Nucleus accumbens (tissue), 56 donors: Measurements from ENCODE around the gene LCN10.
"Not testable (repeated sequence)": the region's sequence is repeated elsewhere in the genome, so short reads cannot be mapped to it uniquely, and the experiment has no call there.

ENCODE experiments used
- DNase-seq, 56 donors: peaks; one replicate each; lab custom pipeline; 2025; lab: John Stamatoyannopoulos, UW

The LCN10 gene

DNA sequence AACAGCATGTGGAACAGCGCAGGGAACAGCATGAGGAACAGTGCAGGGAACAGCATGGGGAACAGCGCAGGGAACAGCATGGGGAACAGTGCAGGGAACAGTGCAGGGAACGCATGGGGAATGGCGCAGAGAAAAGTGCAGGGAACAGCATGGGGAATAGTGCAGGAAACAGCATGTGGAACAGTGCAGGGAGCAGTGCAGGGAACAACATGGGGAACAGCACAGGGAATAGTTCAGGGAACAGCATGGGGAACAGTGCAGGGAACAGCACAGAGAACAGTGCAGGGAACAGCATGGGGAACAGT, 13.3 kb upstream of the LCN10 start:
- DNase-seq: no peak

DNA sequence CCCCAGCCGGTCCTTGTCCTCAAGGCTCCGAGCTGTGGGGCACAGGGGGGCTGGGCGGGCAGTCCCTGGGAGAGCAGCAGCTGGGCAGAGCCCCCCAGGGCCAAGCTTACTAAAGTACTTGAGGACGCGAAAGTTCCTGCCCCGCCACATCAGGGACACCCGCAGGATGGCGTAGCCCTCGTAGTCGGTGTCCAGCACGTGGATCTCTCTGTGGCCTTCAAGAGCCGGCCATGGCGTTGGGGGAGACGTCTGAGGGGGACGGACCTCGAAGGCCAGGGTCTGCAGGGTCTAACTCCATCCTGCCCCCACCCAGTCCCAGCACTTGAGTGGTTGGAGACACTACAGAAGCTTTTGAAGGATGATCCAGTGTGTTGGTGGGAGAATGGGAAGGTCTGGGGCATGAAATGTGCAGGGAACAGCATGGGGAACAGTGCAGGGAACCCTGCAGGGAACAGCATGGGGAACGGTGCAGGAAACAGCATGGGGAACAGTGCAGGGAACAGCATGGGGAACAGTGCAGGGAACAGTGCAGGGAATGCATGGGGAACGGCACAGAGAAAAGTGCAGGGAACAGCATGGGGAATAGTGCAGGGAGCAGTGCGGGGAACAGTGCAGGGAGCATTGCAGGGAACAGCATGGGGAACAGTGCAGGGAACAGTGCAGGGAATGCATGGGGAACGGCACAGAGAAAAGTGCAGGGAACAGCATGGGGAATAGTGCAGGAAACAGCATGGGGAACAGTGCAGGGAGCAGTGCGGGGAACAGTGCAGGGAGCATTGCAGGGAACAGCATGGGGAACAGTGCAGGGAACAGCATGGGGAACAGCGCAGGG, 12.8 kb upstream of the LCN10 start:
- DNase-seq: not testable (repeated sequence)

DNA sequence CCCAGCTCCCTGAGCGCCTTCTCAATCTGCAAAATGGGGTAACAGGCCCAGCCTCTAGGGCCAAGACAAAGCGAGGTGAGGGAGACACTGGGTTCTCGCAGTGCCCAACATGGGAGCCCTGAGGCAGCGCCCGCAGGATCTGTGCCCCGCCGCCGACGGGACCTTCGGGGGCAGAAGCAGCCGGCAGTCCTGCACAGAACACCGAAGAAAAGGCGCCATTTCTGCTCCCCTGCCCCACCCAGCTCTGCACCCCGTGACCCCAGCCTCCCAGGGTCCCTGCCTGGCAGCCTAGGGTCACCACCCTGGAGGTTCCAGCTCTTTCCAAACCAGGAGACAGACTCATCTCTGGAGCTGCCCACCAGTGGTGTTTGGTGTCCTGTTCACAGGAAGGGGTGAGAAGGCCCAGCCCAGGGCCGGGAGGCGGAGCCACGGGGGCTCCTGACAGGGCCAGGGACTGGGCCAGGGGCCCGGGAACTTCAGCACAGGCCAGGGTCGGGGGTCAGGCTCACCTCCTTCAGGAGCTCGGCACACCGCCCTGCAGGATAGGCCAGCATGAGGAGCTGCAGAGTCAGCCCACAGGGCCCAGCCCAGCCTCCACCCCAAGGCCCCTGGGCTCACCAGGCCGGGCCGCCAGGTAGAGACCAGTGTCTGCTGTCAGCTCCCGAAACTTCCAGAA, 12.0 kb upstream of the LCN10 start:
- no peak for DNase-seq

DNA sequence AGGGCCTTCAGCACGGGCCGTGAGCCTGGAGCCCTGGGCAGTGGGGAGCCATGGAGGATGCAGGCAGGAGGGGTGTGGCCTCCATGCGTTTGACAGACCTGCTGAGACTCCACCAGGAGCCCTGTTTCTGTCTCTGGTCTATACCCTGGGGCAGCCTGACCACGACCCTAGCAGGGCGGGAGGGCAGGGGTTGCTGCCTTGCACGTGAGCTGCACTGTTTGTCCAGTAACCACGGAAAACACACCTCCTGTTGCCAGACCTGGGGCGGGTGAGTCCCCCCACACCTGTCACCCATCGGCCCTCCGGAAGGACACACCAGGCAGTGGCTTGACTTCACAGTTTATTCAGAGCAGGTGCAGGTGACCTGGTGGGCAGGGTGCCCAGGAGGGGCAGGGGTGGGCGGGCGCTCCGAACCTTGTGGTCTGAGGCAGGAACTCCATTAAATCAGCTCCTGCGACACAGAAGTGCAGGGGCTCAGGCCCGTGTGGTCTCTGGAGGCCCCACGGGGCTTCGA, 11.4 kb upstream of the LCN10 start:
- DNase-seq: no peak

DNA sequence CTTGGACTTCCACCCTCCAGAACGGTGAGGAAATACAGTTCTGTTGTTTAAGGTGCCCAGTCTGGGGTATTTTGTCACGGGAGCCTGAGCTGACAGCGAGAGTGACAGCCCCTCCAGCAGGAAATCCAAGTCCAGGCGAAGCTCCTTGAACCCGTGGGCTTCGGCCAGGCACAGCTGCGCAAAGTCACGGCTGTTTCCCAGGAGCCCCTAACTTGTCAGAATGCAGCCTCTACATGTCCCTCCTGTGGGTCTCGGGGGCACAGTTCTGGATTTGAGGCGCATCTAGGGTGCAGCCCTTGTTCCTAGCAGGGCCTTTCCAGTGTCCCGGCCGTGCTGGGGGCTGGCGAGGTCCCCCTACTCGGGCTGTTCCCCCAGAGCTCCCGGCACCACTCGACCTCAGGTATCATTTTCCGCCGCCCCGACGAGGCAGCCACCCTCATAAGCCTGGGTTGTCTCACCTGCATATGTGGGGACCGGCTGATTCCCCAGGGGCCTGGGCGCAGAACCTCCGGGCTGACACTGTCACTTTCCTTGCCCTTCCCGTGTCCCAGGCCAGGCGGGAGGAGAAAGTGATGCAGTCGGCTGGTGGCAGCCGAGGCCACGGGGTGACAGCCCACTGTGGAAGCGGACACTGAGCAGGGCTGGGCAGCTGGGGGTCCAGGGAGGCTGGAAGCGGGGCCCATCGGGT, 10.8 kb upstream of the LCN10 start:
- no peak for DNase-seq

DNA sequence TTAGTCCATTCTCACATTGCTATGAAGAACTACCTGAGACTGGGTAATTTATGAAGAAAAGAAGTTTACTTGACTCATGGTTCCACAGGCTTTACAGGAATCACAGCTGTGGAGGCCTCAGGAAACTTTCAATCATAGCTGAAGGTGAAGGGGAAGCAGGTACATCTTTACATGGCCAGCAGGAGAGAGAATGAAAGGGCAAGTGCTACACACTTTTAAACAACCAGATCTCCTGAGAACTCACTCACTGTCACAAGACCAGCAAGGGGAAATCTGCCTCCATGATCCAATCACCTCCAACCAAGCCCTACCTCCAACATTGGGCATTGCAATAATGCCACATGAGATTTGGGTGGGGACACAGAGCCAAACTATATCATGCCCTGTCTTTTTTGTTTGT, 9.1 kb upstream of the LCN10 start:
- DNase-seq: no peak

DNA sequence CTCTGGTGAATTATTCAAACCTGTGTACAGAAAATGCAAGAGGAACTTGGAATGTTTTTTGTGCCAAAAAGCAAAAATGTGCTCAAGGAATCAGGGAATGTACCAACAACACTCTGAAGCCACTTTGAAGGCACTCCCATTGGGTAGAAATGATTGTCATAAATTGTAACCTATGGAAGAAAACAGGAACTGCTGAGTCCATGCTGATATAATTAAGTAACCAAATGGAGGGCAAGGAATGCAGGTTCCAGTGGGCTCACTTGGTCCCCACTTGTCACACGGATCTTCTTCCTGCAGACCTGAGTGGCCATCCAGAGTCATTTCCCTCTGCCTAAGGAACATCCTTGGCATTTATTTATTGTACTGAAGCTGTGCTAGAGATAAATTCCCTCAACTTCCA, 8.5 kb upstream of the LCN10 start:
- no peak for DNase-seq

DNA sequence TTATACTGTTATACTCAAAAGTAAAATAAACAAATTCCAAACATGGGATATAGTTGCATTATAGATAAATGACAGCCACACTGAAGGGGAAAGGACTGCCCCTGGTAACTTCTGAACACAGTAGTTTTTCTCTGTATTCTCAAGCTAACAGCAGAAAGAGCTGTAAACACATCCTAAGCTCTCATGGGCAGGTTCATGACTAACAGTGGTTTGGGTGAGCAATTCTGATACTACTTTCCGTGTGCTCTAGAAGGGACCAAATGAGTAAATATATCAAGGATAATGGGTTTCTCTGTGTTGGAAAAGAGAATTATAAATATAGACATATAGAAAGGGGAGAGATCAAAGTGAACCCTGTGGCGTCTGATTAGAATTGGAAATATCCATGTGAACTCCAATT, 7.8 kb upstream of the LCN10 start:
- DNase-seq: no peak

DNA sequence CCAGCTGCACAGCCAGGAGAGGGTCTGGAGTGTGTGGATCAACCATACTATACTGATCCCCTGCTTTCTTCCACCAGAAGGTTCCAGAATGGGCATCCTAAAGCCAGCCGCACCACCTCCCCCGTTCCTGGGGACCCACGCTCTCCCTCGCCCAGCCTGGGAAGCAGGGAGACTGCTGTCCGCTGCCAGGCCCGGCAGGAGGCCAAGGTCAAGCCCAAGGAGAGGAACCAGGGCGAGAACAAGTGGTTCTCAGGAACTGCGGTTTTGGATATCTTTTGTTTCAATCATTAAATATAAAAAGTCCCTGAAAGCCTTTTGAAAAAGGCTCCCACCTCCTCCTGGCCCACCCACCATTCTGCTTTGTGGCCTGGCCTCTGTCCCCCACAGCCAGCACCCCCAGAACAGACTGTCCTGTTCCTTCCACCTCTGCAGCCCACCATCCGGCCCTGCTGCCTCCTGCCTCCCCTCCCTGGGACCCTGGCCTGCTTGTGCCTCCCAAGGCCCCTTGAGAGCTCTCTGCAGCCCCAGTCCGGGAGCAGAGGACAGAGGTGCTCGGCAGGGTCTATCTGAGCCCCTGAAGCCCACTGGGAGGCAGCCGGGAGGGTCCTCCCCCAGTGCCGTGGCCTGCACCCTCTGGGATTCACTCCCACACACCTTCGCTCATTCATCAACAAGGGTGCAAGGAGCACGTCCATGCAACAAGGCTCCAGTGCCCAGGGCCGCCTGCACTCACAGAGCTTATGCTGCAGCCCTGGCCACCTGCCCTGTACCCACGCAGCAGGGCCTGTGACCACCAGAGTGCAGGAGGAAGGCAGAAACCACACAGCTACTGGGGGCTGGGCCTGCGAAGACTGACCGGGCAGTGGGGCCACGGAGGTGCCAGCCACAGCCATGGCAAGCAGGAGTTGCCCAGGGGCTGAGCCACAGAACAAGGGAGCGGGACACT, 6.2 kb upstream of the LCN10 start:
- DNase-seq: peak in 2 of 56 donors; percentile 31 to 32

DNA sequence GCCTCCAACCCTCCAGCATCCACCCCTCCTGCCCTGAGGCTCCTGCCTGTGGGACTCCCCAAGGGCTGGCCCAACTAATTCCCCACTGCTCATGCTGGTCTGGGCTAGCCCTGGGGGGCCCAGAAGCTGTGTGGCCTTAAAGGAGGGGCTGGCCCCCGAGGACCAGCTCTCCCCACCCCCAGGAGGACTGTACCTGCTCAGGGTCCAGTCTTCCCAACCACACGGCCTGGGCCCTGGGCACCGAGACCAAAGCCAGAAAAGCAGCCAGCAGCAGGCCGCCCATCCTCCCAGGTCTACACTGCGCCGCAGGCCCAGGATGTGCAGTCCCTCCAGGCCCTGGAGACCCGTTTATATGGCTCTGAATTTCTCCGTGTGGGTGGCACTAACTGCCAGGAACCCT, 5.5 kb upstream of the LCN10 start, which contains the start of gene LCN6:
TSS of gene LCN6 (minus strand) at position 325 of the 400 bp plus-strand sequence. CDS start at position 283, 42 bp downstream.
- no peak for DNase-seq

DNA sequence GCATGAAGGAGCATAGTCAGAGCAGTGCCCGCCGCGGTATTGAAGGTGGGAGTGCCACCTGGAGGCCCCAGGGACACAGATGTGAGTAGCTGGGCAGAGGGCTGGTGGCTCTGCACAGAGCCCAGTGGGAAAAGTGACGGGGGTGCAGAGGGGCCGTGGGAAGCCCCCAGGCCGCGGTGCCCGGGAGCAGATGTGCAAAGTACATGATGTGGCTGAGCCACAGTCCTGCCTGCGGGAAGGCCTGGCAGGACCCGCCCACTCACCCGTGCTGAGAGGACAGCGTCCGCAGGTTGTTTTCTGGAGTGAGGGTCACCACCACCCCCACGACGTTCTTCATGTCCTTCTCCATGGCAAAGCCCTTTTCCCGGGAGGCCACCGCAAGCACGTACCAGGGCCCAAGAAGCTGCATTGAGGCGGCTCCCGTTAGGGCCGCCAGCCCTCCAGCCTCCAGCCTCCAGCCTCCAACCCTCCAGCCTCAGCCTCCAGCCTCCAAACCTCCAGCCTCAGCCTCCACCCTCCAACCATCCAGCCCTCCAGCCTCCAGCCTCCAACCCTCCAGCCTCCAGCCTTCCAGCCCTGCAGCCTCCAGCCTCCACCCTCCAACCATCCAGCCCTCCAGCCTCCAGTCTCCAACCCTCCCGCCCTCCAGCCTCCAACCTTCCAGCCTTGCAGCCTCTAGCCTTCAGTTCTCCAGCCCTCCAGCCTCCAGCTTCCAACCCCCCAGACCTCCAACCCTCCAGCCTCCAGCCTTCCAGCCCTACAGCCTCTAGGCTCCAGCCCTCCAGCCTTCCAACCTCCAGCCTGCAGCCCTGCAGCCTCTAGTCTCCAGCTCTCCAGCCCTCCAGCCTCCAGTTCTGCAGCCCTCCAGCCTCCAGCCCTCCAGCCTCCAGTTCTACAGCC, 4.7 kb upstream of the LCN10 start:
- no peak for DNase-seq

DNA sequence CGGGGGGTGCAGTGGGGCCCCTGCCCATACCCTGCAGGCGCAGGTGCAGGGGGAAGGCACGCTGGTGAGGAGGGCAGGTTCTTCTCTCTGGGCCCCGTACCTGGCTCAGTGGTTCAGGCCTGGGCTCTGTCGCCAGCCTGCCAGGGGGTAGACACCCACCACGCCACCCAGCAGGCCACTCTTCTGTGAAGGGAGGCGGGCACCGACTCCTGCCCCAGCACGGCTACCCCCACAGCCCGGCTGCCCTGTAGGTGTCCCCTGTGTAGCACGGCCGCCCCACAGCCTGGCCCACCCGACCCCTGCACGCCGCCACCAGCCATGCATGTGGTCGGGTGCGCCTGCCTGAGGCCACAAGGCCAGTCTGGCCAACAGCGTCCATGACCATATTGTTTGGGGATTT, 3.9 kb upstream of the LCN10 start:
- DNase-seq: no peak

DNA sequence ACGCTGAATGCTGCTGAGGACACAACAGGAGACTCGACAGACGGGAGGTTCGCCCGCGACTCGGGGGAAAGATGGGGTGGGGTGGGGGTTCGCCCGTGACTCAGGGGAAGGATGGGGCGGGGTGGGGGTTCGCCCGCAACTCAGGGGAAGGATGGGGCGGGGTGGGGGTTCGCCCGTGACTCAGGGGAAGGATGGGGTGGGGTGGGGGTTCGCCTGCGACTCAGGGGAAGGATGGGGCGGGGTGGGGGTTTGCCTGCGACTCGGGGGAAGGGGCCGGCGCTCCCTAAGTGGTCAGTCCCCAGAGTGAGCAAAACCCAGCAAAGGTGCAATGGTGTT, 3.4 kb upstream of the LCN10 start:
- no peak for DNase-seq

DNA sequence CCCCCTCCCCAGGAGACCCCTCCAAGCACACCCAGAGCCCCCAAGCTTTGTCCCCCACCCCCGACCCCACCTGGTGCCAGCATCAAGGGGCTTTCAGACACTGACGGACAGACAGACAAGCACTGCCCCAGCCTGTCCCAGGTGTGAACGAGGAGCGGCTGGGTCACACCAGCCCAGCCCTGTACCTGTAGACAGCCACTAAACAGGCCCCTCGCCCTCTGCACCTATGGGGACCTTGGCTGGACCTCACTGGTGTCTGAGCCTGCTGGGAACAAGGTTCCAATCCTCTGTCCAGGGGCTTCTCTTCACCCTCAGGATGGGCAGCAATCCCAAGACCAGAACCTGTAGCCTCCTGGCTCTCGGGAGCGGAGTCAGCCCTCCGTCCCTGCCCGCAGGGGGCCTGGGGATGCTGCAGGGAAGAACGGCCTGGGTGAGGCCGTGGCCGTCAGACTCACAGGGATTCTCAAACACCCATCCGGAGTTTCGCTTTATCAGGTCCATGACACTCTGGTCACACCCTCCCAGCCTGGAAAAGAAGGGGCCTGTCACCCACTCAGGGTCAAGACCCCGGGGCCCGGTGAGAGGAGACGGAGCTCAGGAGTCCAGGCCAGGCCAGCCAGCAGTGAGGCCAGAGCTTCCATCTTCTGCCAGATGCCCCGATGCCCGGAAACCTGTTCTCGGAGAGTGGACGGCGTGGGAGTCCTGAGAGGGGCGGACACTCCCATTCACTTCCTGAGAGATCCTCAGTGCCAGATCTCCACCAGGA, 2.8 kb upstream of the LCN10 start:
- DNase-seq: no peak

DNA sequence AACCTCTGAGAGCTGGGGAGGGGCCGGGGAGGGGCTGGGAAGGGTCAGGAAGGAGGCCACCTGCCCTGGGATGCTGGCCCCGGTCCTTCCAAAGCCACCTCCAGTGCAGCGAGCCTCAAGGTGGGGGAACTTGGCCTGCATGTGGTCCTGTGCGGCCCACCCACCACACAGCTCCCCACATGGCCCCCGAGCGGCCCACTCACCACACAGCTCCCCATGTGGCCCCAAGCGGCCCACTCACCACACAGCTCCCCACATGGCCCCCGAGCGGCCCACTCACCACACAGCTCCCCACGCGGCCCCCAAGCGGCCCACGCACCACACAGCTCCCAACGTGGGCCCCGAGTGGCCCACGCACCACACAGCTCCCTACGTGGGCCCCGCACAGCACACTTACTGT, 2.0 kb upstream of the LCN10 start:
- no peak for DNase-seq

DNA sequence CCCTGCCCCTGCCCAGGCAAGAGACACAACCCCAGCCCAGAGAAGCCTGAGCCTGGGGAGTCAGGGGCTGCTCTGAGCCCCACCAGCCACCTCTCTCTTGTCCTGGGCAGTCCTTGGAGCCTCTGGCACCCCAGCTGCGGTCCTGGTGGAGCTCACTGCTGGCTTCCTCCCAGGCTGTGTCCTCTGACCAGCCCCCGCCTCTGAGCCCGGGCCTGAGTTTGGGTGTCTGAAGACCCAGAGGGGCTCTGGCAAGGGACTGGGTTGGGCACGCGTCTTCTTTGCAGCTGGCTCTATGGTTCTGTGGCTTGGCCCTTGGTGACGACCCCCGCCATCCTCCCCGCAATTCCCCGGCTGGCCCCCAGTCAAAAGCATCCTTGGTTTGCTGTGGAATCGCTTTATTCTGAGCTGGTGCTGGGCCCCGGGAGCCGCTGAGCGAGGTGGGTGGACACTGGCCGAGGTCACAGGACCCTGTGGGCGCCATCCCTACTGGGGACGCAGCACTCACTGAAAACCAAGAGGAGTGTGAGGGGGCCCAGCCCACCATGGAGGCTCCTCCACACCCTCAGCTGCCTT, 985 bp upstream of the LCN10 start:
- no peak for DNase-seq

DNA sequence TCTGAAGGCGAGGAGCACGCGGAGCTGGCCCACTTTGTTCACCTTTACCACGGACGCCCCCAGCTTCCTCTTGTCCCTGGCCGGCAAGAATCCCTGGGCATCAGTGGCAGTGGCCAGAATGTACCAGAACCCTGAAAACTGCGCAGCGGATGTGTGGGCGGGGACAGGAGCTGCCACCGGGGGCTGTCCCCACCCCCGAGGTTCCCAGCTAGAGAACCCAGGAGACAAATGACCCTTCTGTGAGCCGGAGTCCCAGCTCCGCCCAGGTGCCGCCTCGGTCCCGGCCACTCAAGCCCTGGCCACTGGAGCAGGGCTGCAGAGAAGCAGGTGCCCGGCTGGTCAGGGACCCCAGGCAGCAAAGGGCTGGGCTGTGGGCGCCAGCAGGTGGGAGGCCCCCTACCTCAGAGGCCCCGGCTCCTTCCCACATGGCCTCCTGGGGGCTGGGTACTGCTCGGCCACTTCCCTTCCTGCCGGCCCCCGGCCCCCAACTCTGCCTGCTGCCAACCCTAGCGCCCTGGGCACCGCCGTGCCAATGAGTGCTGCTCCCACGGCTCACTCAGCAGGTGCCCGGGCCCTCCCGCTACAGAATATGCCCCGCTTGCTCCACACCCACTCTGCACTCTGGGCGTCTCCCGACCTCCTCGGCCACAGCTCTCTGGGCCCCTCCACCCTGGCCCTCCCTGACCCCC, 713 bp downstream of the LCN10 start:
- DNase-seq: no peak
